C4-2B (cell line): ENCODE measurements around the gene EFNB2.

ENCODE experiments used
- CTCF ChIP-seq: fragments of 450-650 bp; conservative IDR thresholded peaks from 2 replicates; pipeline ENCODE4 v1.5.1; 2017; ENCODE audit warnings: mild to moderate bottlenecking
- ZFX ChIP-seq: fragments of 450-650 bp; IDR thresholded peaks from 2 replicates; pipeline ENCODE4 v1.6.1; 2017

GRCh38 chr13:106560821-106561220 is 25.4 kb upstream of the EFNB2 start:
- TF ChIP-seq CTCF (no peak), ZFX (no peak)
